ENCODE results near the gene PROM1. TPM values are rescaled to one million over a fixed set of nuclear protein-coding genes. Genes with fewer than 3 reads are reported as not detected.

PROM1 gene
- total RNA-seq, 2 donors from 2014 or later: 34.3 to 63.9 TPM

GRCh38 chr4:16031546-16032395, 52.1 kb downstream of the PROM1 start:
- DNase-seq: no peak
- Histone ChIP-seq H3K4me1 (no peaks in the 10 kb centered on the region), H3K36me3 (no peaks in the 10 kb centered on the region), H3K9ac (ENCODE audit: low read depth in 2 of 2, low read length in 2 of 2) (no peak overlapping the region), H3K27me3 (no peaks in the 10 kb centered on the region), H3K27ac (no peak overlapping the region), H3K4me3 (no peak overlapping the region), H3K9me3 (no peaks in the 10 kb centered on the region)
- intact Hi-C loops (cut with DNase I): no loop called here
- TF ChIP-seq CTCF (IDR thresholded peaks at IDR 0.05): no peak

- H3K9me3 ChIP-seq: no peaks in the 10 kb centered on the region
- intact Hi-C loops (cut with DNase I): loop anchor here (5.0 kb wide), 2 partner anchors 167 to 237 kb away; no protein-coding TSS in a partner anchor
- H3K9ac ChIP-seq (ENCODE audit: low read depth in 2 of 2, low read length in 2 of 2): no peak overlapping the region
- H3K4me3 ChIP-seq: no peak overlapping the region
- no peak for DNase-seq
- H3K36me3 ChIP-seq: no peaks in the 10 kb centered on the region
- no peaks in the 10 kb centered on the region for H3K4me1 ChIP-seq
- TF ChIP-seq CTCF (IDR thresholded peaks at IDR 0.05): no peak
- H3K27ac ChIP-seq: no peak overlapping the region
- H3K27me3 ChIP-seq: no peaks in the 10 kb centered on the region
Observed at GRCh38 chr4:16029886-16030285, 53.9 kb downstream of the PROM1 start.

- intact Hi-C loops (cut with DNase I): loop anchor here (5.0 kb wide), 2 partner anchors 168 to 238 kb away; no protein-coding TSS in a partner anchor
- TF ChIP-seq CTCF (IDR thresholded peaks at IDR 0.05): no peak
- no peak overlapping the region for H3K27ac ChIP-seq
Observed at GRCh38 chr4:16029262-16029661, 54.6 kb downstream of the PROM1 start.

GRCh38 chr4:16027626-16028025, 56.2 kb downstream of the PROM1 start:
- no peaks in the 10 kb centered on the region for H3K4me1 ChIP-seq
- H3K9ac ChIP-seq (ENCODE audit: low read depth in 2 of 2, low read length in 2 of 2): no peak overlapping the region
- H3K4me3 ChIP-seq: no peak overlapping the region
- no peaks in the 10 kb centered on the region for H3K27me3 ChIP-seq
- no peak for DNase-seq
- intact Hi-C loops (cut with DNase I): loop anchor here (5.0 kb wide), 2 partner anchors 170 to 240 kb away; no protein-coding TSS in a partner anchor
- H3K36me3 ChIP-seq: no peaks in the 10 kb centered on the region
- H3K9me3 ChIP-seq: no peaks in the 10 kb centered on the region
- H3K27ac ChIP-seq: no peak overlapping the region
- TF ChIP-seq CTCF (IDR thresholded peaks at IDR 0.05): no peak

More at GRCh38 chr4:16029262-16029661, 54.6 kb downstream of the PROM1 start:
- DNase-seq: no peak
- Histone ChIP-seq H3K4me1 (no peaks in the 10 kb centered on the region), H3K27me3 (no peaks in the 10 kb centered on the region), H3K9ac (ENCODE audit: low read depth in 2 of 2, low read length in 2 of 2) (no peak overlapping the region), H3K4me3 (no peak overlapping the region), H3K9me3 (no peaks in the 10 kb centered on the region), H3K36me3 (no peaks in the 10 kb centered on the region)

GRCh38 chr4:16027114-16027513, 56.7 kb downstream of the PROM1 start:
- Histone ChIP-seq H3K27ac (no peak overlapping the region), H3K9me3 (no peaks in the 10 kb centered on the region), H3K27me3 (no peaks in the 10 kb centered on the region), H3K9ac (ENCODE audit: low read depth in 2 of 2, low read length in 2 of 2) (no peak overlapping the region), H3K36me3 (no peaks in the 10 kb centered on the region), H3K4me3 (no peak overlapping the region), H3K4me1 (no peaks in the 10 kb centered on the region)
- TF ChIP-seq CTCF (IDR thresholded peaks at IDR 0.05): no peak
- intact Hi-C loops (cut with DNase I): loop anchor here (5.0 kb wide), 2 partner anchors 170 to 240 kb away; no protein-coding TSS in a partner anchor
- no peak for DNase-seq

Measured in colonic mucosa (tissue), 4 donors.